Uterus (tissue), 2 donors: ENCODE results near the gene PRDX2.

ENCODE experiments used
- CTCF ChIP-seq, 4 experiments: fragments of 200-600 bp in 2 of 4; fragments of 450-650 bp in 2 of 4; sonication (generic) in 2 of 4; IDR thresholded peaks; one replicate each; pipeline ENCODE4 v1.5.1; 2016 to 2019; ENCODE audit warnings: antibody characterized with exemption in 4 of 4, mild to moderate bottlenecking in 2 of 4, moderate library complexity in 1 of 4
- POLR2A ChIP-seq, 2 donors: fragments of 450-650 bp; IDR thresholded peaks; one replicate each; pipeline ENCODE4 v1.6.1; 2016; ENCODE audit warnings: antibody characterized with exemption in 2 of 2, mild to moderate bottlenecking in 1 of 2, moderate library complexity in 1 of 2

- TF ChIP-seq CTCF (IDR thresholded peaks at IDR 0.05), result no peak
- TF ChIP-seq POLR2A (IDR thresholded peaks at IDR 0.05), result no peak
These were observed 33.6 kb upstream of the PRDX2 start for GRCh38 chr19:12834976-12835757.
